Measurements from ENCODE around the gene PPP1R9B. TPM values are rescaled to one million over a fixed set of nuclear protein-coding genes. Genes with fewer than 3 reads are reported as not detected.

The PPP1R9B gene
- total and polyA plus RNA-seq, 2 of the 8 experiments (the other 6 are each of a cell fraction or from before 2014, with no cell fraction given), result 5.2 to 13.1 TPM

DNA sequence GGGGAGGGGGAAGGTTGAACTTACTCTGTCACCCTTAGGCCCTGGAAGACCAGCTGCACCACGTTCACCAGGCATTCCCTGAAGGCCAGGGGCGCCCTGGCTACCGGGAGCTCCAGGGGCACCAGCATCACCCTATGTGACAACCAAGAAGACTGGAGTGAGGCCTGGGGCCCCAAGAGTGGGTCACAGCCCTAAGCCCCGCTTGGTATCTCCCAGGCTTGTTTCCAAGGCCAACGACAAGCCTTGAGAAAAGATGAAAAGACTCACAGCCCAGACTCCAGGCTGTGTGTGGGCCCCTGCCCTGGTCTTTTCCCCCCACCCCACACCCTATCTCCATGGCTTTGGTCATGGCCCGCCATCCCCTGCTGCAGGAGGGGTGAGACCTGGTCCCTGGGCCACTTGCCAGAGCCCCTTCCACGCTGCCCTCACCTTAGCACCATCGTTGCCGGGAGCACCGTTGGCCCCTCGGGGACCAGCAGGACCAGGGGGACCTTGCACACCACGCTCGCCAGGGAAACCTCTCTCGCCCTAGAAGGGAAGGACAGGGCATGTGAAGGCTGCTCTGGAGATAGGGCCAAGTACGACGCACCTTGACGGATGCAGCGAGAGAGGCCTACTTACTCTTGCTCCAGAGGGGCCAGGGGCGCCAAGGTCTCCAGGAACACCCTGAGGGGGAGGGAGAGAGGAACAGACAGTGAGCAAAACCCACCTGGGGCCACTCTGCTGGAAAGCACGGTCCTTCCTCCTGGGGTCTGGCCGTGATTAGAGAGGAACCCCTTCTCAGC, 41.1 kb upstream of the PPP1R9B start:
- no peak overlapping the region for H2BK20ac ChIP-seq (ENCODE audit: low read length)
- no peak overlapping the region for H3K18ac ChIP-seq (ENCODE audit: extremely low read depth, low read length)
- H3K4ac ChIP-seq (replicated peaks; ENCODE audit: insufficient read length, low read depth, low read length), result no peak overlapping the region
- no peaks in the 10 kb centered on the region for H3K79me2 ChIP-seq (ENCODE audit: control insufficient read depth in 1 of 2, insufficient read depth in 2 of 2, low read length in 2 of 2)
- H2AK5ac ChIP-seq (ENCODE audit: low read depth, low read length), result no peak overlapping the region
- H3K9me3 ChIP-seq (ENCODE audit: insufficient read depth in 2 of 2, low read depth in 1 of 2, low read length in 1 of 2), result no peaks in the 10 kb centered on the region
- H4K5ac ChIP-seq (ENCODE audit: insufficient read length, low read depth, low read length), result no peak overlapping the region
- no peak overlapping the region for H2BK12ac ChIP-seq (ENCODE audit: low read depth, low read length)
- H3K9ac ChIP-seq (replicated peaks in 1 of 4; ENCODE audit: extremely low read depth in 1 of 4, low read depth in 3 of 4, low read length in 3 of 4), result no peak overlapping the region
- H4K8ac ChIP-seq (ENCODE audit: extremely low read depth, insufficient read depth, low read length), result no peak overlapping the region
- no peak overlapping the region for H3K4me3 ChIP-seq (ENCODE audit: extremely low read depth in 1 of 4, insufficient read depth in 2 of 4, low read depth in 3 of 4, low read length in 4 of 4)
- no peaks in the 10 kb centered on the region for H3K27me3 ChIP-seq (replicated peaks in 1 of 4; ENCODE audit: control insufficient read depth in 3 of 4, extremely low read depth in 1 of 4, insufficient read depth in 3 of 4, low read length in 3 of 4)
- H4K91ac ChIP-seq (replicated peaks; ENCODE audit: insufficient read length, low read length), result no peak overlapping the region
- TF ChIP-seq NRF1 (IDR thresholded peaks at IDR 0.05; ENCODE audit: low read depth, low read length) (no peak), CHD1 (IDR thresholded peaks at IDR 0.05; ENCODE audit: low read depth, low read length) (no peak), SIN3A (conservative IDR thresholded peaks at IDR 0.05 in 1 of 2, IDR thresholded peaks at IDR 0.05 in 1 of 2; ENCODE audit: low read depth in 1 of 2, low read length in 2 of 2) (no peak)
- H3K4me1 ChIP-seq (replicated peaks in 1 of 4; ENCODE audit: control insufficient read depth in 3 of 4, insufficient read depth in 4 of 4, low read length in 3 of 4), result no peaks in the 10 kb centered on the region
- H3K23ac ChIP-seq (ENCODE audit: insufficient read length), result no peak overlapping the region
- H2BK15ac ChIP-seq (ENCODE audit: low read length), result no peak overlapping the region
- POLR2A ChIA-PET (ENCODE audit: partially characterized antibody), result no interaction called here
- no peak overlapping the region for H2BK120ac ChIP-seq (replicated peaks; ENCODE audit: low read depth, low read length)
- H3K27ac ChIP-seq (ENCODE audit: low read depth, low read length), result no peak overlapping the region
- no peak overlapping the region for H2AFZ ChIP-seq (ENCODE audit: low read length)
- no peaks in the 10 kb centered on the region for H3K79me1 ChIP-seq (ENCODE audit: low read depth, low read length)
- peaks cover 0 to 2% of the 10 kb centered on the region in 2 experiments for H4K20me1 ChIP-seq (replicated peaks in 1 of 2; ENCODE audit: control insufficient read depth in 1 of 2, insufficient read depth in 2 of 2, low read length in 2 of 2)
- WGBS, 2 experiments (ENCODE audit: extremely low coverage in 1 of 2, insufficient coverage in 1 of 2, insufficient read length in 1 of 2, insufficient replicate concordance in 2 of 2, low coverage in 1 of 2, low lambda C conversion rate in 2 of 2, missing lambda C conversion rate in 1 of 2), result 88% methylated on average over 18 of the region's 21 CpGs; no CpG with 5 or more reads in 1 of the 2 experiments
- H3K4me2 ChIP-seq (ENCODE audit: insufficient read depth in 1 of 2, low read depth in 2 of 2, low read length in 2 of 2), result no peak overlapping the region
- DNase-seq (ENCODE audit: low read depth in 1 of 2, low spot score in 2 of 2), result no peak
- H3K36me3 ChIP-seq (ENCODE audit: control insufficient read depth in 2 of 4, insufficient read depth in 4 of 4, low read length in 3 of 4), result peaks cover 6 to 70% (median 43%) of the 10 kb centered on the region in 4 experiments
- no peak overlapping the region for H2BK5ac ChIP-seq (ENCODE audit: low read depth, low read length)
- CTCF ChIA-PET (ENCODE audit: partially characterized antibody), result interaction anchor here (0.9 to 1.7 kb wide), 7 partner anchors 9 to 106 kb away, joined by 3 to 7 read pairs (median 4); partner anchors contain the start of gene SGCA
- no peak overlapping the region for H3K56ac ChIP-seq (replicated peaks; ENCODE audit: insufficient read length, low read depth, low read length)
- FAIRE-seq, result no peak
- no peak overlapping the region for H3K14ac ChIP-seq (ENCODE audit: insufficient read length)
- H3K23me2 ChIP-seq (ENCODE audit: low read depth, low read length), result no peaks in the 10 kb centered on the region
